Gastrocnemius medialis (tissue), 4 donors: Measurements from ENCODE around the gene GNL2.

Experiments used
- CTCF ChIP-seq, 5 experiments: fragments of 450-650 bp in 3 of 5; fragments of 200-600 bp in 2 of 5; sonication (generic) in 2 of 5; IDR thresholded peaks in 4 of 5; conservative IDR thresholded peaks in 1 of 5; 1 replicate in 4 of 5; 2 replicates in 1 of 5; pipeline ENCODE4 v1.5.1; 2016 to 2019; ENCODE audit warnings: antibody characterized with exemption in 5 of 5, mild to moderate bottlenecking in 3 of 5, moderate library complexity in 3 of 5
- POLR2A ChIP-seq, 2 donors: fragments of 450-650 bp; IDR thresholded peaks; one replicate each; pipeline ENCODE4 v1.6.1; 2017; ENCODE audit warnings: antibody characterized with exemption in 2 of 2, mild to moderate bottlenecking in 2 of 2, moderate library complexity in 2 of 2

GRCh38 chr1:37544530-37544929, 51.2 kb downstream of the GNL2 start:
- TF ChIP-seq CTCF (IDR thresholded peaks at IDR 0.05 in 4 of 5, conservative IDR thresholded peaks at IDR 0.05 in 1 of 5), result no peak
- no peak for TF ChIP-seq POLR2A (IDR thresholded peaks at IDR 0.05)
